ENCODE results near the gene ZNF320. TPM values are rescaled to one million over a fixed set of nuclear protein-coding genes. Genes with fewer than 3 reads are reported as not detected.
A peak's percentile ranks its signal among the peaks of the same experiment; 100 is the strongest.
"Not testable (repeated sequence)": the region's sequence is repeated elsewhere in the genome, so short reads cannot be mapped to it uniquely, and the experiment has no call there.

Gene ZNF320
- total RNA-seq, 1 experiment from 2014 or later, result 18.5 TPM

GRCh38 chr19:52940905-52941304 is 43.5 kb upstream of the ZNF320 start:
- H3K27me3 ChIP-seq (ENCODE audit: insufficient read depth, low read depth); H4K20me1 ChIP-seq (ENCODE audit: insufficient read depth); H3K4me3 ChIP-seq; DNase-seq; CTCF ChIA-PET; H3K27ac ChIP-seq; H3K9me2 ChIP-seq (ENCODE audit: insufficient read depth); H2AFZ ChIP-seq; BruUV-seq (replicated peaks); H3F3A ChIP-seq (ENCODE audit: insufficient read depth, low read depth): not testable (repeated sequence)
- peaks cover 35% of the 10 kb centered on the region for H3K9me3 ChIP-seq (ENCODE audit: insufficient read depth, low read depth)
- peaks cover 42% of the 10 kb centered on the region for H3K79me2 ChIP-seq (ENCODE audit: low read depth)
- peaks cover 26% of the 10 kb centered on the region for H3K4me1 ChIP-seq (replicated peaks; ENCODE audit: insufficient read depth)
- POLR2A ChIA-PET (ENCODE audit: unreplicated experiment), result interaction anchor here (0.7 kb wide), 1 partner anchor 51 kb away, joined by 3 read pairs; no protein-coding TSS in a partner anchor
- peak overlapping the region; percentile 91 for H3K4me2 ChIP-seq
- H3K36me3 ChIP-seq (ENCODE audit: low read depth), result peaks cover 26% of the 10 kb centered on the region; the same call in 1 of the 2 replicates
- intact Hi-C loops (cut with micrococcal nuclease; ENCODE audit: unreplicated experiment), result loop anchor here (5.0 kb wide), 1 partner anchor 51 kb away; no protein-coding TSS in a partner anchor

- peak overlapping the region; percentile 26 for H3K4me2 ChIP-seq
These were observed 41.3 kb upstream of the ZNF320 start for GRCh38 chr19:52938761-52939160.

GRCh38 chr19:52936954-52937325 is 39.5 kb upstream of the ZNF320 start:
- Histone ChIP-seq H2AFZ (no peak overlapping the region), H3K4me1 (replicated peaks; ENCODE audit: insufficient read depth) (peaks cover 18% of the 10 kb centered on the region), H3K9me2 (ENCODE audit: insufficient read depth) (no peaks in the 10 kb centered on the region), H3K4me3 (no peak overlapping the region), H3K9me3 (ENCODE audit: insufficient read depth, low read depth) (peaks cover 31% of the 10 kb centered on the region), H3K27me3 (ENCODE audit: insufficient read depth, low read depth) (no peaks in the 10 kb centered on the region), H4K20me1 (ENCODE audit: insufficient read depth) (no peaks in the 10 kb centered on the region), H3K4me2 (no peak overlapping the region), H3K36me3 (ENCODE audit: low read depth) (peaks cover 33% of the 10 kb centered on the region), H3K79me2 (ENCODE audit: low read depth) (peaks cover 39% of the 10 kb centered on the region), H3K27ac (no peak overlapping the region), H3F3A (ENCODE audit: insufficient read depth, low read depth) (peaks cover 7% of the 10 kb centered on the region)
- ChIA-PET POLR2A (ENCODE audit: unreplicated experiment) (no interaction called here), CTCF (no interaction called here)
- intact Hi-C loops (cut with micrococcal nuclease; ENCODE audit: unreplicated experiment), result no loop called here
- DNase-seq, result no peak
- BruUV-seq (replicated peaks), result no TSS peak
- TF ChIP-seq CTCF (conservative IDR thresholded peaks at IDR 0.05) (no peak), EZH2 (IDR thresholded peaks at IDR 0.05; ENCODE audit: low read depth) (no peak)

More at GRCh38 chr19:52938761-52939160, 41.3 kb upstream of the ZNF320 start:
- Histone ChIP-seq H3K4me3 (0 out of 2 replicates have a peak overlapping the region, but pooled peaks have one; percentile 18), H3K27me3 (ENCODE audit: insufficient read depth, low read depth) (no peaks in the 10 kb centered on the region), H3F3A (ENCODE audit: insufficient read depth, low read depth) (peaks cover 7% of the 10 kb centered on the region), H4K20me1 (ENCODE audit: insufficient read depth) (no peaks in the 10 kb centered on the region), H3K36me3 (ENCODE audit: low read depth) (peaks cover 33% of the 10 kb centered on the region), H3K9me3 (ENCODE audit: insufficient read depth, low read depth) (peaks cover 33% of the 10 kb centered on the region), H3K79me2 (ENCODE audit: low read depth) (peaks cover 42% of the 10 kb centered on the region), H2AFZ (no peak overlapping the region), H3K4me1 (replicated peaks; ENCODE audit: insufficient read depth) (peaks cover 26% of the 10 kb centered on the region), H3K27ac (no peak overlapping the region), H3K9me2 (ENCODE audit: insufficient read depth) (no peaks in the 10 kb centered on the region)
- no peak for TF ChIP-seq CTCF (conservative IDR thresholded peaks at IDR 0.05)
- no peak for TF ChIP-seq EZH2 (IDR thresholded peaks at IDR 0.05; ENCODE audit: low read depth)
- CTCF ChIA-PET, result no interaction called here
- intact Hi-C loops (cut with micrococcal nuclease; ENCODE audit: unreplicated experiment), result no loop called here
- POLR2A ChIA-PET (ENCODE audit: unreplicated experiment), result interaction anchor here (0.6 to 0.7 kb wide), 2 partner anchors 12 to 20 kb away, joined by 3 read pairs; no protein-coding TSS in a partner anchor
- peak in 1 of 2 experiments; percentile 85 for DNase-seq
- BruUV-seq (replicated peaks), result no TSS peak
